HG02938 (cell line): Measurements from ENCODE around the gene CTNNBIP1.
"Not testable (repeated sequence)": the region's sequence is repeated elsewhere in the genome, so short reads cannot be mapped to it uniquely, and the experiment has no call there.

ENCODE experiments used
- ATAC-seq: cut with Tn5 transposase; IDR thresholded peaks from one replicate; pipeline ENCODE4 v1.9.1; 2021; ENCODE audit warnings: mild to moderate bottlenecking, moderate library complexity; ENCODE audit not compliant: unreplicated experiment

CTNNBIP1 gene, protein sequence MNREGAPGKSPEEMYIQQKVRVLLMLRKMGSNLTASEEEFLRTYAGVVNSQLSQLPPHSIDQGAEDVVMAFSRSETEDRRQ

DNA sequence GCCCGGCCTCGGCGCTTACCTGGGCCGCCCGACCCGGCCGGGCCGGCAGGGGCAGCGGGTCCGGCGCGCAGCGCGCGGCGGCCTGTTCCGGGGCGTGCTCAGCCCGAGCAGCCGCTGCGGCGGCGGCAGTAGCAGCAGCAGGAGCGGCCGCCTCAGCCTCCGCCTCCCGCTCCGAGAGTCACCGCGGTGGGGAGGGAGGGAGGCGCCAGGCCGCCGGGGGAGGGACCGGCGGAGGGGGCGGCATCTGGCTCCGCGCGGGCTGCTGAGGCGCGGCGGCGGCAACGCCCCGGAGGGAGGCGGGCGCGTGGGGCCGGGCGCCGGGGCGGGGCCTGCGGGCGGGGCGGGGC is at the start of gene CTNNBIP1:
TSS of gene CTNNBIP1 (minus strand) at position 194 of the 347 bp plus-strand sequence. CDS start 38,205 bp downstream, outside the sequence.
- peak; percentile 67 for ATAC-seq

DNA sequence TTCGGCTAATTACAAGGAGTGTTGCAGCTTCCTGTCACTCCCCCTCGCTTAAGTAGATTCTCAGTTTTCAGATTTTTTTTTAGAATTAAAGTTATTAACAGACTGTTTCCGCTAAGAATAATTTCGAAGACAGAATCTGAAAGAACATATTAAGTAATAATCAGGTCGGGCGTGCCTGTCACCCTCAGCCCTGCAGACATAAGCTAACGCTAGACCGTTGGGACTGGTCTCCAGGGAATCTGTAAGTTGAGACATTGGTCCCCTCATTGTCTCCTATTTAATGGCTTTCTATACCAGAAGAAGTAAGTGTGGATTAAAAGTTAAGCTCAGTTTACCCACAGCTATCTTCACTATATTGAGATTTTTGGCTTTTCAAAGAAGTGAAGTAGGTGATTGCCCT is 47.7 kb upstream of the CTNNBIP1 start:
- ATAC-seq: no peak

DNA sequence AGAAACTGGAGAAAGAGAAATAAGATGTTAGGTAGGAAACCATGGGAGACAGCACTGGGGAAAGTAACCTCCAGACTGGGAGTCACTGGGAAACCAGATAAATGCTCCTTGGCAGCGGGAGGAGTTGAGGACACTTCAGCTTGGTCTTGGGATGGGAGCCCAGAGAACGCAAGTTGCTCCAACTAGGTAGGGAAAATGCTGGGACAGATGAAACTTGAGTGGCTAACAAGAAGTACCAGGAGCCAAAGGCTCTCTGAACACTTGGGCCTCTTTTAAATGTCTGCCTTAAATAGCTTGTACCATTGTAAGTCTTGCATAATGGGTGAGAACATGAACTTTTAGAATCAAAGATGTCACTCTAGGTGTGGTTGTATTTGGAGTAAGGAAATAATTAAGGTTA is 36.2 kb upstream of the CTNNBIP1 start:
- no peak for ATAC-seq

DNA sequence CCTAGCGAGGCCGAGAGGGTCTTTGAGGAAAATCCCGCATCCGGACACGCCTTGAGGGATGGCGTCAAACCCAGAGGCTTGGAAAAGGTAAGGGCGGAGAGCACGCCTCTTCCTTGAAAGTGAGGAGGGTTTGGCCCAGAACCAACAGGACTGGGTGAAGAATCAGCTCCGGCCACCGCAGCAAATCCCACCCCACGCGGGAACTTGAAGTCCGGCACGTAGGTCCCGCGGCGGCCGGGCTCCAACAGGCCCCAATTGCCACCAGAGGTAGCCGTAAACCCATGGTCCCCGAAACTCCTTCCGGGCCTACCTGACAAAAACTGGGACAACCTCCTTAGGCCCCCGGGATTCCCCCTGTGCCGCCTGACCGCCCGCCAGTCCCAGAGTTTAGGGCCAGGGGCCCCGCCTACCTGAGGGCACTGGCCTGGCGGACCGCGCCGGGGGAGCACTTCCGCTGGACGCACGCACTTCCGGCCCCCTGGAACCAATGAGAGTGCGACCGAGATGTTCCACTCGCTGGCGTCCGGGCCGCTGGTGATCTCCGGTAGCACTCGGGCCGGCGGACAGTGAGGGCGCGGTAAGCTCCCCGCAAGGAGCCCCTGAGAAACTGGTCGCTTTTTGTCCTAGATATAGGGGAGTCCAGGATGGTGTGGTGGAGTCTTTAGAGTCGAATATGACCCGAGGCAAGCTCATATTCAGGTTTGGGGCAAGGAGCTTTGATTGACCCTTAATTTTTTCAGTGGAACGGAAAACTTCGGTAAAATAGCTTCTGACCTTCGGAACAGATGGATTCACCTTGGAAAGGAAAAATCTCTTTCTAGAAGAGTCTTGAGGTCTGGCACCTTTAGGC is 33.1 kb upstream of the CTNNBIP1 start, which contains the start of the genes LZIC and NMNAT1:
TSS of gene LZIC (minus strand) at position 453 of the 850 bp plus-strand sequence. CDS start 6,772 bp downstream, outside the sequence.
TSS of gene NMNAT1 (plus strand) at position 537 of the 850 bp plus-strand sequence. CDS start 28,599 bp downstream, outside the sequence.
- peak; percentile 92 for ATAC-seq

DNA sequence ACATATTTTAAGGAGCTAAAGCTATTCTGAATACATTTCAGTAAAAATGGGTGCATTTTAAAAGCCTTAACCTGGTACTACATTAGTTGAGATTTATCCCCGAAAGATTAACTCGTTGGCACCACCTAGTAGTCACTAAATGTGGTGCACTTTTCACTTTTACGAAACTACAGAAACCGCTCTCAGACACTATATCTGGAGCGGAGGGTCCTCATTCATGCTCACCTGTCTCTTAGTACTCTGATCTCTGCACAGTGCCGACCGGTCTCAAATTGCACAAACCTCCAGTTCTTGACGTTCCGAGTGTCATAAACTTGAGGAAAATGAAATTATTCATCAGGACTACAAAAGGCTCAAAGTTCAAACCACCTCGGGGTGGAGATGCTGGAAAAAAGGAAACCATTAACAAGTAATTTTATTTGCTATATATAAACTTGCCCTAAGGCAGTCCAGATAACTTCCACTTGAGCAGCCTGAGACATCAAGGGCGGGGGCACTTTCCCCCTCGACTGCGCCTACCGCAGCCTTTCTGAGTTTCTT is 32.4 kb upstream of the CTNNBIP1 start:
- peak; percentile 9 for ATAC-seq

DNA sequence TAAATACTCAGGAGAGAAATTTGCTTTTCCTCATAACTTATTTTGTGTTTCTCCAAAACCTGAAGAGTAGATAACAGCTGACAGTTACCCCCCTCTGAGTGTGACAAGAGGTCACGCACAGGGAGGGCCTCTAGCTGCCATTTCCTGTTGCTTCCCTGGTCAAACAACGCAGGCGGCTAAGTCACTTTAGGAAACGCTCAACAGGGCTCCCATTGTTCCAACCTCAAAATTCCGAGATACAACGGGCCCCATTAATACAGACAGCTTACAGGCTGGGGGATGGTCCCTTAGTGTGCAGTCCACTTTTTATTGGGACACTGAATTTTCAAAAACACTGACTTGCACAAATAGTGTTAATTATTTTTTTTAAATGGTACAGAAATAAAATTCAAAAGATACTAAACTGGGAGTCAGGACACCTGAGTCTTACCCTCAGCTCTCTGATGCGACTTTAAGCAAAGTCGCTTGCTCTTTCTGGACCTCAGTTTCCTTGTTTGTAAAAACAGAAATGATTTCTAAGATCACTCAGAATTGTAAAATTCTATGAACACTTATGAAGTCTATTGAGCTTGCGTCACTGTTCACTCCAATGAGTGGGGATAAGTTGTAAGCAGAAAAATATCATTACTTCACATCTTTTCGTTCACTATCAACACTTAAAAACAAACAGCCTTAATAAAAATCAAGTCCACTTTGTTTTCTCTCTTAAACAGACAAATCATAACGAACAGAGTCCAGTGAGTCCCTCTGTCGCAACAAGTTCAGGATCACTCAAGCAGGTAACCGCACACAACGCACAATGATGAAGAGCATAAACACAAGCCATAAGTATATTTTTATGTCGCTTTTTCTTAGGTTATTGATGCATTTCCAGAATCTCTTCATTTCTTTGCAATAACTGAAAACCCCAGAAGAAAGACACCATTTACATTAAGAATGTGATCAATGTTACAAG is 19.6 kb upstream of the CTNNBIP1 start:
- no peak for ATAC-seq

DNA sequence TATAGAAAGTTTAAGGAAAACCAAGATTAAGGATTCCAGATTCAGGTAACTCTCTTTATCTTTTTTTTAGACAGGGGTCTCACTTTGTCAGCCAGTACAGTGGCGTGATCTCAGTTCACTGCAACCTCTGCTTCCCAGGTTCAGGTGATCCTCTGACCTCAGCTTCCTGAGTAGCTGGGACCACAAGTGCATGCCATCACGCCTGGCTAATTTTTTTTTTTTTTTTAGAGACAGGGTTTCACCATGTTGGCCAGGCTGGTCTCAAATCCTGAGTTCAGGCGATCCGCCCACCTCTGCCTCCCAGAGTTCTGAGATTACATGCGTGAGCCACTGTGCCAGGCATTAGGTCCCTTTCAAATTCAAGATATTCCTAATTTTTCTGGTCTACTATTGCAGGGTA is 17.2 kb upstream of the CTNNBIP1 start:
- ATAC-seq: no peak

DNA sequence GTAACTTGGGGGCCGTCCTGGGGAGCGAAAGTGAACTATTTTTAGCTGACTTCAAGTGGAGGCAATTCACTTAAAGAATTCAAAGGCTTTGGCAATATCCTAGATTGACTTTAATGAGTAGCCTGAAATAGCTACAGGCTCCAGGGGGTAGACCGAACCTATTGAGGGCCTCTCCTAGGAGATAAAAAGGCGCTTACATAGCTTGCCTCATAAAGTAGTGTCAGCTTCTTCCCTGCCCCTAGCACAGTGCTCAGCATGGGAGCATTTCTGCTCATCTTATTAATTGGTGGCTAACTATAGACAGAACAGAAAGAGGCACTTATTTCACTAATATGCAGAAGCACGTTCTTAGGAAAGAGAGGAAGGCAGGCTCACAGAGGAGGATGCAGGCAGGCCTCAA is 12.3 kb upstream of the CTNNBIP1 start:
- no peak for ATAC-seq

DNA sequence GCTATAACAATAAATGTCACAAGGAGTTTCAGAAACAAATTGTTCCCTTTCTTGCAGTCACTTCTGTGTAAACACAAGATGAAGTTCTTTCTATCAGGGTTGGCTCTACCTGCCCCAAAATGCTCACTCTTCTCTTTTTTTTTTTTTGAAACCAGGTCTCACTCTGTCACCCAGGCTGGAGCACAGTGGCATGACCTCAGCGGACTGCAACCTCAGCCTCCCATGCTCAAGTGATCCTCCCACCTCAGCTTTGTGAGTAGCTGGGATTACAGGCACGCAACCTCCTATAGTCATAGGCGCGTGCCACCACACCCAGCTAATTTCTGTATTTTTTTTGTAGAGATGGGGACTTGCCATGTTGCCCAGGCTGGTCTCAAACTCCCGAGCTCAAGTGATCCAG is 10.5 kb upstream of the CTNNBIP1 start:
- ATAC-seq: no peak

DNA sequence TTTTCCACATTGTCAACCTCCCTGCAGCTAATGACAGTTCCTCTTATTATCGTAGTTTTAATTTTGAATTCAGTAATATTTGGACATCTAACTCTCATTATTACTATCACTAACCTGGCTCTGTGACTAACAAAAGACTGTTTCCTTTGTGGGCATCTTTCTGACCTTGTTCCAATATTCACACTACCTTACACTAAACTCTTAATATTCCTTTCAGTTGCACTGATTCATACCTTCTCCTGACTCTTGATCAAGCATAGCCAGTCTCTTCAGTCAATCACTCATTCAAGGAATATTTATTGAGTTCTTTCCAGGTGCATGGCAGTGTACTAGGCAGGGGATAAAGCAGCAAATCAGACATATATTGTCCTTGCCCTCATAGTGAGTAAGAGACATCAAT is 7.8 kb upstream of the CTNNBIP1 start:
- ATAC-seq: no peak

DNA sequence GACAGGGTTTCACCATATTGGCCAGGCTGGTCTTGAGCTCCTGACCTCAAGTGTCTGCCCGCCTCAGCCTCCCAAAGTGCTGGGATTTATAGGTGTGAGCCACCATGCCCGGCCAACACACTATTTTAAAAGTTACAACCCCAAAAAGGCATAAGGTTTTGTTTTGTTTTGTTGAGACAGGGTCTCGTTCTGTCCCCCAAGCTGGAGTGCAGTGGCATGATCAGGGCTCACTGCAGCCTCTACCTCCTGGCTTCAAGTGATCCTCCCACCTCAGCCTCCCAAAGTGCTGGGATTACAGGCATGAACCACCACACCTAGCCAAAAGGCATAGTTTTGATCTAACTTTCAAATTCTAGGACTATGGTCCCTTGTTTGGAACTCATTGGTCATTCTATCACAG is 7.4 kb upstream of the CTNNBIP1 start:
- not testable (repeated sequence) for ATAC-seq

DNA sequence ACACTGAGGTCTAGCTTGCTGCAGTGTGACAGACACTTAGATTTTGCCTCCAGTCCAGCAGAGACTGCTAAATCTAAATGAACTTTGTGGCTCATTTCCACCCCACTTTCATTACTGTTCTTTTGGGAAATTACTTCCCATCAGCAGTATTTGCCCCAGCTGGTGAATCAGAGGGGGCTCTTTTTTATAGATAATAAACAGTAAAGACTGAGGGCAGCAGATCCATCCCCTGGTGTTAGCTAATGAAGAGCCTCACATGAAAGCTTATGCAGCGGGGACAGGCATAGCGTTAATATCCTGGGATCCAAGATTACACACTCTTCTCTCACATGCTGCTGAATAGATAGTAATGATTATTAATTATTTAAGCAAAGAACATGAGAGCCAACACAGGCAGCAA is 6.4 kb upstream of the CTNNBIP1 start:
- no peak for ATAC-seq

DNA sequence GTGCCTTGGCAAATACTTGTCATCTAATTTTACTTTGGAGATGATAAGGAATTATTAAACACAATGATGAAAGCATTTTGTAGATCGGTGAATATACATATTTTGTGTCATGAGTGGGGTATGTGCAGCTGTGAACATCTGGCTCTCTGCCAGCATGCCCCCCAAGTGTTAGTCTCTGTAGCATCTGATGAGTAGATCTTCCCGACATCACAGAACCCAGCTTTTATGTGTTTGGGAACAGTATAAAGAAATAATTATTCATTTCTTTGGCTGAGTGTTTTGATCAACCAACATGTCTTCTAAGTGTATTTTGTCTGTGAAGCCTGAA is 4.5 kb upstream of the CTNNBIP1 start:
- no peak for ATAC-seq

DNA sequence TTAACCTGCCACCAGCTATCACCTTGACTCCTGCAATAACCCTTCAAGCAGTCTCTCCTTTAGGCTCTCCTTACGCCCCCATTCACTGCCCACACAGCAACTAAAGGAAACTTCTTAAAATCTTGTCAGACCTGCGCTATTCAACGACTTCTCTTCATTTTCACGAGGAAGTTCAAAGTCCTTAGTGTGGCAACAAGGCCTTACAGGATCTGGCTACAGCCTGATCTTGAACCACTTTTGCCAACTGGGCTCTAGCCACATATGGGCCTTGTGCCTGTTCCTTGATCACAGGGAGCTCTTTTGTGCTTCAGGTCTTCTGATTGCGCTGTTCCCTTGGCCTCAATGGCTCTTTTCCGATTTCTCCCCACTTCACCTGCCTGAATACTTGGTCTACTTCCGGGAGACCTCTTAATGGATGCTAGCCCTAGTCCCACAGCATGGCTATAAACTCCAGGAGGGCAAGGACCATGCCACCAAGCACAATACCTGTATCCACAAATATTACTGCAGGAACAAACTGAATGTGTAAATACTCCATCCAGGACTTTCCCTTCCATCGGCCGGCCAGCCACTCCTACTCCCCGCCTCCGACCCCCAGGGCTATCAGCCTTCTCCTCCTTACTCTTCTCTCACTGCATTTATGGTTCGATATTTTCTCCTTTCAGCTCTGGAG is 2.3 kb upstream of the CTNNBIP1 start:
- no peak for ATAC-seq

DNA sequence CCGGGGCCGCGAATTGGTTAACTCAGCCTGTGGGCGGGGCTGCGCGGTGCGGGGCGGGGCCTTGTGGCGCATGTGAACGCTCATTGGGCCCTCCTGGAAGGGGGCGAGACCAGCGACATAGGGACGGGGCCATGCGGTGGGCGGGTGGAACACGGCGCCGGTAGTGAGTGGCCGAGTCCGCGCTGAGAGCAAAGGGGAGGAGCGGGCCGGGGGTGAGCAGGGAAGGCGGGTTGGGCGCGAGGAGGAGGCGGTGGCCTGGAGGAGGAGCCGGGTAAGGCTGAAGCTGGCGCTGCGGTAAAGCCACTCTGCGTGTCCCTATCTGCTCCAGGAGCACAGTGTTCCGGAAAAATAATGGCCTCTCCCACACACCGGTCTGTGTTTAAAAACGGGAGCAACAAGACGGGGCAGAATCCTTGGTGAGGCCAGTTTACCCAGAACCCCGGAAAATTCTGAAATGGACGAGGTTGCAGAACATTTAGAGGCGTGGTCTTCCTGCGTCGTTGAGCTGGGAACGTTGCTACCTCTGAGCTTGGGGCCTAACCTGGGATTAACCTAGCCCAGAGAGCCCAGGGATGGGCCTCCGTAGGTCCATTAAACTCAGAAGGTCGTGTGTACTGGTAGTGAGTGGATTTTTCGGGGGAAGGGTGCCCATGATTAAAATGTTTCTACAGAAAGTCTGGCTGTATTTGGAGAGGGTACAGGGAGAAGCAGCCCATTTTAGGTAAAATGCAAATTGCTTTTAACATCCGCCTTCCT is 532 bp upstream of the CTNNBIP1 start:
- peak; percentile 92 for ATAC-seq

DNA sequence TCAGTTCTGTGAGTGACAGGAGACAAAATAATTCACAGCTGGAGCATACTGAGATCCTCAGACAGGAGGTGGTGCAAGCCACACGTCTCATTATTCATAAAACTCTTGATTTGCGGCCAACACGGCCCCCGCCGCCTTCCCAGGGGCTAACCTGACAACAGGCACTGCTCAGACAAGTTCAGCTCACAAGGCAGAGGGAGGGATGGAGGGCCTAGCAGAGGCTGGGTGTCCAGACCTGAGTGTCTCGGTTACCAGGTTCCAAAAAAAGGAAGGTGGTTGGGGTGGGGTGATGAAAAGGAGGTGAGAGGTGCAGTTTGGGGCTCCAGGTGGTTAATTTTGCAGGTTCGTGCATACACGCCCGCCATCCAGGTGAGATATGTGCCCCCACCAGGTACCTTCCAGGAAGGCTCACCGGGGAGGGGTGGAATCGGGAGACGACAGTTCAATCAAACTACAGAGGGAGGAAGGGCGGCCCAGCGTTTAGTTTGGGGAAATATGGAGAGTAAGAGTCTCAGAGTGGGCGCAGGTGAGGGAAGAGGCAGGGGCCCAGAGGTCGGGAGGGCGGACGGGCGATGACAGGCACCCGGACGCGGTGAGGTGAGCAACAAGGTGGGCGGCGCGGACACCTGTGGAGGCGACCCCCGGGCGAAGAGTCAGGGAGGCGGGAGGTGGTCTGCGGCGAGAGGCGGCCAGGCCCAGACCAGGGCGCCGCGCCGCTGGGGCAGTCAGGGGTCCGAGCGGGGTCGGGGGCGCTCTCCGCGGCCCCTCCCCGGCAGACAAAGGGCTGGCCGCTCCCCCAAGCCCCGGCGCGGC is 629 bp downstream of the CTNNBIP1 start:
- ATAC-seq: no peak

DNA sequence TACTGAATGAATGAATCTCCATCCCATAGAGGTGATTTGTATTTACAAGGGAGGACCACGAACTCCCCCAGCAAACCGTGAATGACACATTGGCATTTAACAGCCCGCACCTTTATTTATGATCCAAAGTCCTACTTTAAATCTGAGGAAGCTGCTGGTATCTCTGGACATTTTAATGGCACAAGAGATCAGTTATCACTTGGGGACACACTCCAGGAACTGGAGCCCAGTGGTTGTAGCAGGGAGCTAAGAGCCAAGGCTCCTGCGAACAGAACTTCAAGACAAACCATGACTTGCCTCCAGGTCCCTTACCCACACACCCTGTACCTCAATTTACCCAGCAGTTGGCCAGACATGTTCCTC is 1.2 kb downstream of the CTNNBIP1 start:
- ATAC-seq: no peak

DNA sequence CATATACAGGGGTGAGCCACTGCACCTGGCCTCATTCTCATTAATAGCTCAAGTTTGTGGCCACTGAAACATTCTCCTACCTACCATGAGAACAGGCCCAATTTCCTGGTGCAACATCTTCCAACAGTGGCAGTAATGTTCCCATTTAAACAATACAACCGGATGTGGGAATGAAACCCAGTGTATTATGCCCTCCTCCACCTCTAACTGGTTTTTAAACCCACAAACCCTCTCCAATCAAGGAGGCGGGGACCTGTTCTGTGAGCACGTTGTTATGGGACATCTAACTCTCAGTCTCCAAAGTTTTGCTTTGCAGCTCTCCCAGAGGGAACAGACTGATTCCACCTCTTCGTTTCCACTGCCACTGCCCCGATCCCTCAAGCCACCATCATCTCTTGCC is 2.6 kb downstream of the CTNNBIP1 start:
- ATAC-seq: no peak

DNA sequence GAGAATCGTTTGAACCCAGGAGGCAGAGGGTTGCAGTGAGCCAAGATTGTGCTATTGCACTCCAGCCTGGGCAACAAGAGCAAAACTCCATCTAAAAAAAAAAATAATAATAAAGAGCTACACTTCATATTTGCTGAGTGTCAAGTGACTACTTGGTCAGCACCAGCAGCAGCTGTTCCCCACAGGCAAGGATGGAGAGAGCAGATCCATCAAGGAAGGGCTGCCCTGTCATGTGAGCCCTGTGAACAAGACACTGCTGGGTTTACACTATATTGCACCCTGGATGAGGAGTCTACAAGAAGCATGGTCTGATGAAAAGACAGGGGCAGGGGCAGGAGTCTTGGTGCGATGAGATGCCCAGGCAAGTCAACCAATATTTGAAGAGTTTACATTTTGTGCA is 3.6 kb downstream of the CTNNBIP1 start:
- no peak for ATAC-seq
